MM.1S (cell line): Measurements from ENCODE around the gene STRADA.

Experiments
- DNase-seq: peaks from one replicate; pipeline ENCODE4 v3.0.0-alpha.2; 2015
- H2AFZ ChIP-seq: fragments of 300-600 bp; sonication (generic); 2 replicates; pipeline ENCODE4 v1.6.0; 2016; ENCODE audit warnings: antibody characterized with exemption, low read length
- H3F3A ChIP-seq: fragments of 300-600 bp; sonication (generic); 2 replicates; pipeline ENCODE4 v1.6.1; 2016; ENCODE audit warnings: mild to moderate bottlenecking, antibody characterized with exemption, low read length, moderate library complexity, mixed read lengths; ENCODE audit not compliant: insufficient read depth
- H3K27ac ChIP-seq: fragments of 300-600 bp; sonication (generic); 2 replicates; pipeline ENCODE4 v1.5.1; 2016; ENCODE audit warnings: mild to moderate bottlenecking, low read length
- H3K27me3 ChIP-seq: fragments of 300-600 bp; sonication (generic); replicated peaks from 2 replicates; pipeline ENCODE4 v1.6.0; 2016; ENCODE audit warnings: low read length; ENCODE audit not compliant: insufficient read depth
- H3K36me3 ChIP-seq: fragments of 300-600 bp; sonication (generic); replicated peaks from 2 replicates; pipeline ENCODE4 v1.6.1; 2016; ENCODE audit warnings: mild to moderate bottlenecking, low read length, mixed read lengths; ENCODE audit not compliant: insufficient read depth
- H3K4me1 ChIP-seq: fragments of 300-600 bp; sonication (generic); 2 replicates; pipeline ENCODE4 v1.6.1; 2016; ENCODE audit warnings: low read length, mixed read lengths
- H3K4me2 ChIP-seq: fragments of 300-600 bp; sonication (generic); 2 replicates; pipeline ENCODE4 v1.6.0; 2016; ENCODE audit warnings: low read depth, low read length
- H3K4me3 ChIP-seq: fragments of 300-600 bp; sonication (generic); 2 replicates; pipeline ENCODE4 v1.5.1; 2016; ENCODE audit warnings: low read length, mixed read lengths
- H3K79me2 ChIP-seq: fragments of 300-600 bp; sonication (generic); 2 replicates; pipeline ENCODE4 v1.6.1; 2016; ENCODE audit warnings: mixed run types, low read length, mixed read lengths
- H3K9ac ChIP-seq: fragments of 300-600 bp; sonication (generic); 2 replicates; pipeline ENCODE4 v1.6.1; 2016; ENCODE audit warnings: low read length, mixed read lengths
- H3K9me2 ChIP-seq: fragments of 300-600 bp; sonication (generic); replicated peaks from 2 replicates; pipeline ENCODE4 v1.6.1; 2016; ENCODE audit warnings: mild to moderate bottlenecking, low read length, mixed read lengths; ENCODE audit not compliant: insufficient read depth
- H3K9me3 ChIP-seq: fragments of 300-600 bp; sonication (generic); replicated peaks from 2 replicates; pipeline ENCODE4 v1.6.1; 2016; ENCODE audit warnings: mild to moderate bottlenecking, low read length, mixed read lengths; ENCODE audit not compliant: insufficient read depth
- H4K20me1 ChIP-seq: fragments of 300-600 bp; sonication (generic); 2 replicates; pipeline ENCODE4 v1.6.1; 2016; ENCODE audit warnings: mild to moderate bottlenecking, low read length, moderate library complexity, mixed read lengths; ENCODE audit not compliant: insufficient read depth
- CTCF ChIP-seq: fragments of 300-600 bp; sonication (generic); IDR thresholded peaks from 2 replicates; pipeline ENCODE4 v1.5.1; 2016; ENCODE audit warnings: antibody characterized with exemption, low read length, mixed read lengths
- EZH2 ChIP-seq: fragments of 300-600 bp; sonication (generic); optimal IDR thresholded peaks from 2 replicates; pipeline ENCODE3; 2017; ENCODE audit warnings: low read depth, mild to moderate bottlenecking, antibody characterized with exemption, low read length, mixed read lengths
- EZH2phosphoT487 ChIP-seq: fragments of 300-600 bp; sonication (generic); IDR thresholded peaks from 2 replicates; pipeline ENCODE4 v1.6.1; 2018; ENCODE audit warnings: antibody characterized with exemption, low read length

Gene STRADA

DNA sequence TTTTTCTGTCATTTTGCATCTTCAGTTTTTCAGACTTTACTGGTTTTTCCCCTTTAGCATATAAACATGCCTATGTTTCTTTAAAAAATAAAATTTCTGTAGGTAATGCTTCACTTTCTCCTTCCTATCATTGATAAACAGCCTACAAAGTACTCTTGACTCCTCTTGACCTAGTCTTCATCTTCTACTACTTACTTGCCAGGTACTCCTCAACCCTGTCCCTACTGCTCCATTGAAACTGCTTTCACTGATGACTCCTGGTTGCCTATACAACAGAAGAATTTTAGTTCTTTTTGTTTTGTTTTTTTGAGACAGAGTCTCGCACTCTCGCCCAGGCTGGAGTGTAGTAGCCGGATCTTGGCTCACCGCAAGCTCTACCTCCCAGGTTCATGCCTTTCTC is 39.3 kb upstream of the STRADA start:
- Histone ChIP-seq H3K9ac (no peak overlapping the region), H4K20me1 (peaks cover 35% of the 10 kb centered on the region), H3K79me2 (peaks cover 99% of the 10 kb centered on the region), H3K36me3 (peaks cover 4% of the 10 kb centered on the region), H3K27me3 (no peaks in the 10 kb centered on the region), H3K4me2 (no peak overlapping the region), H3K27ac (no peak overlapping the region), H2AFZ (no peak overlapping the region), H3K9me2 (no peaks in the 10 kb centered on the region), H3F3A (no peaks in the 10 kb centered on the region), H3K9me3 (no peaks in the 10 kb centered on the region), H3K4me1 (peaks cover 4% of the 10 kb centered on the region; the same call in 1 of the 2 replicates), H3K4me3 (no peak overlapping the region)
- TF ChIP-seq CTCF = no peak
- TF ChIP-seq EZH2 = no peak
- TF ChIP-seq EZH2phosphoT487 = no peak
- no peak for DNase-seq

DNA sequence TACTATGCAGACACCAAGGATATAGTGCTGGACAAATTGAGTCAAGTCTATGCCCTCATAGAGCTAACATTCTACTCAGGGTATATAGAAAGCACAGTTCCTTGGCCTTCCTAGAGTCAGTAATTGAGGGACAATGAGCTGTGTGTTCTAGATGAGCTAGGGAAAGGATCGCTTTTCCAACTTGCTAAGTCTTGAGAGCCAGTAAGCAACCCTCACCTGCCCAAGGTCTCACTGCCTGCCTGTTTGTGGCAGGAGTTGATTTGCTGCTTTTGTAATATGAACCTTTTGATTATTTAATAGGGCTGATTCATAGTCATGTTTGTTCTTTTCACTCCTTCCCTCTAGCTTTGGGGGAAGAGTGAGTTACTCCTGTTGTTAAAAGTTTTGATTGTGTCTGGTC is 38.9 kb upstream of the STRADA start:
- Histone ChIP-seq H3K79me2 (peaks cover 99% of the 10 kb centered on the region), H3K4me2 (no peak overlapping the region), H3K9ac (no peak overlapping the region), H3K27ac (no peak overlapping the region), H4K20me1 (peaks cover 35% of the 10 kb centered on the region), H3K9me2 (no peaks in the 10 kb centered on the region), H3K4me3 (no peak overlapping the region), H3K36me3 (peaks cover 3% of the 10 kb centered on the region), H3K4me1 (peaks cover 8% of the 10 kb centered on the region; the same call in 1 of the 2 replicates), H3K27me3 (no peaks in the 10 kb centered on the region), H2AFZ (no peak overlapping the region), H3F3A (no peaks in the 10 kb centered on the region), H3K9me3 (no peaks in the 10 kb centered on the region)
- TF ChIP-seq CTCF (no peak), EZH2 (no peak), EZH2phosphoT487 (no peak)
- no peak for DNase-seq

DNA sequence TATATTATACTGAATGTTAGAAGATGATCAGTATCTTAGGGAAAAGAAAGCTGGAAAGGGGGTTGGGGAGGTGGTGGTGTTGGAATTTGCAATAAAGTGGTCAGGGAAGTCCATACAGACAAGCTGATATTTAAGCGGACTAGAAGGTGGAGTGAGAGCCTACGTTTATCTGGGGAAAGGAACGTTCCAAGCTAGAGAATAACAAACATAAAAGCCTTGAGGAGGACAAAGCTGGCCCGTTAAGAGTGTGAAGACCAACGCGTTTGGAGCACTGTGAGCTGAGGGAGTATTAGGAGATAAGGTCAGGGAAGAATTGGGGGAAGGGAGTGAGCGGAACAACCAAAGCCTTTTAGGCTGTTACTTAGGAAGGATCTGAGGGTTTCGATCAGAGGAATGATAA is 33.8 kb upstream of the STRADA start:
- H3K79me2 ChIP-seq = peaks cover 92% of the 10 kb centered on the region
- H3K36me3 ChIP-seq = peaks cover 3% of the 10 kb centered on the region; the same call in 1 of the 2 replicates
- H3K9ac ChIP-seq = peak overlapping the region; percentile 87; the same call in 1 of the 2 replicates
- no peaks in the 10 kb centered on the region for H3K27me3 ChIP-seq
- no peak overlapping the region for H2AFZ ChIP-seq
- H3F3A ChIP-seq = peaks cover 14% of the 10 kb centered on the region
- TF ChIP-seq CTCF (no peak), EZH2 (no peak), EZH2phosphoT487 (no peak)
- H3K9me2 ChIP-seq = no peaks in the 10 kb centered on the region
- peaks cover 10% of the 10 kb centered on the region for H4K20me1 ChIP-seq
- H3K27ac ChIP-seq = no peak overlapping the region
- H3K4me1 ChIP-seq = peaks cover 12% of the 10 kb centered on the region; the same call in 1 of the 2 replicates
- DNase-seq = no peak
- no peaks in the 10 kb centered on the region for H3K9me3 ChIP-seq
- H3K4me3 ChIP-seq = peak overlapping the region; percentile 93
- H3K4me2 ChIP-seq = peak overlapping the region; percentile 61
